GM23338 (cell line): ENCODE results near the gene ATP4B. TPM values are rescaled to one million over a fixed set of nuclear protein-coding genes. Genes with fewer than 3 reads are reported as not detected.

Source experiments
- ATAC-seq: fragments of 200-7000 bp; cut with Tn5 transposase; 3 replicates; pipeline ENCODE4 v1.9.1; 2020
- DNase-seq: peaks from one replicate; pipeline ENCODE4 v3.0.0-alpha.2; 2015; ENCODE audit warnings: low spot score
- H2AFZ ChIP-seq: fragments of 200-600 bp; sonication (generic); 2 replicates; pipeline ENCODE4 v1.8.0; 2016; ENCODE audit warnings: antibody characterized with exemption, mild to moderate bottlenecking, moderate library complexity
- H3F3A ChIP-seq: fragments of 200-600 bp; sonication (generic); replicated peaks from 2 replicates; pipeline ENCODE4 v1.8.0; 2017; ENCODE audit warnings: antibody characterized with exemption, mixed run types, low read depth
- H3K27ac ChIP-seq: fragments of 200-600 bp; sonication (generic); 2 replicates; pipeline ENCODE4 v1.6.1; 2016; ENCODE audit warnings: low read depth
- H3K27me3 ChIP-seq: fragments of 200-600 bp; sonication (generic); 2 replicates; pipeline ENCODE4 v1.8.0; 2016; ENCODE audit warnings: mild to moderate bottlenecking, mixed run types, moderate library complexity; ENCODE audit not compliant: insufficient read depth
- H3K36me3 ChIP-seq: fragments of 200-600 bp; sonication (generic); 2 replicates; pipeline ENCODE4 v1.8.0; 2016; ENCODE audit warnings: mild to moderate bottlenecking; ENCODE audit not compliant: insufficient read depth
- H3K4me1 ChIP-seq: fragments of 200-600 bp; sonication (generic); 2 replicates; pipeline ENCODE4 v1.8.0; 2016; ENCODE audit warnings: mild to moderate bottlenecking, moderate library complexity; ENCODE audit not compliant: insufficient read depth
- H3K4me2 ChIP-seq: fragments of 200-600 bp; sonication (generic); 2 replicates; pipeline ENCODE4 v1.7.1; 2017; ENCODE audit warnings: mixed run types
- H3K4me3 ChIP-seq: fragments of 200-600 bp; sonication (generic); 2 replicates; pipeline ENCODE4 v1.6.1; 2016; ENCODE audit warnings: mixed run types
- H3K79me2 ChIP-seq: fragments of 200-600 bp; sonication (generic); replicated peaks from 2 replicates; pipeline ENCODE4 v1.8.0; 2017; ENCODE audit warnings: mild to moderate bottlenecking; ENCODE audit not compliant: insufficient read depth
- H3K9me2 ChIP-seq: fragments of 200-600 bp; sonication (generic); 2 replicates; pipeline ENCODE4 v1.8.0; 2017; ENCODE audit not compliant: insufficient read depth
- H4K20me1 ChIP-seq: fragments of 200-600 bp; sonication (generic); replicated peaks from 2 replicates; pipeline ENCODE4 v1.8.0; 2017; ENCODE audit warnings: mild to moderate bottlenecking; ENCODE audit not compliant: insufficient read depth
- H3K27ac Mint-ChIP-seq: 2 replicates; pipeline ENCODE4 v1.8.0; 2020; ENCODE audit warnings: inconsistent platforms, mild to moderate bottlenecking, moderate library complexity, mixed read lengths
- H3K27me3 Mint-ChIP-seq: 3 replicates; pipeline ENCODE4 v1.8.0; 2022; ENCODE audit warnings: low read depth, mild to moderate bottlenecking, moderate library complexity, mixed read lengths, inconsistent platforms; ENCODE audit not compliant: insufficient read depth, poor library complexity
- H3K36me3 Mint-ChIP-seq: 3 replicates; pipeline ENCODE4 v1.8.0; 2021; ENCODE audit warnings: low read depth, mild to moderate bottlenecking, inconsistent platforms, moderate library complexity, mixed read lengths
- H3K4me1 Mint-ChIP-seq: 3 replicates; pipeline ENCODE4 v1.8.0; 2020; ENCODE audit warnings: mild to moderate bottlenecking, inconsistent platforms, mixed read lengths
- H3K4me3 Mint-ChIP-seq: 3 replicates; pipeline ENCODE4 v1.8.0; 2021; ENCODE audit warnings: moderate library complexity, mild to moderate bottlenecking, inconsistent platforms, mixed read lengths
- H3K9me3 Mint-ChIP-seq: 3 replicates; pipeline ENCODE4 v1.8.0; 2020; ENCODE audit warnings: moderate library complexity, mild to moderate bottlenecking, inconsistent platforms, mixed read lengths
- CREB1 ChIP-seq: fragments of 250-450 bp; sonication (Bioruptor Pico); IDR thresholded peaks from 2 replicates; pipeline ENCODE4 v1.5.0; 2020; ENCODE audit warnings: low read depth, mild to moderate bottlenecking, moderate library complexity
- EZH2 ChIP-seq: fragments of 200-600 bp; sonication (generic); IDR thresholded peaks from one replicate; pipeline ENCODE4 v1.8.0; 2017; ENCODE audit warnings: antibody characterized with exemption, mild to moderate bottlenecking, low read depth; ENCODE audit not compliant: unreplicated experiment
- EZH2phosphoT487 ChIP-seq: fragments of 200-600 bp; sonication (generic); IDR thresholded peaks from one replicate; pipeline ENCODE4 v1.8.1; 2018; ENCODE audit warnings: antibody characterized with exemption; ENCODE audit not compliant: unreplicated experiment
- JUNB ChIP-seq: IDR thresholded peaks from one replicate; pipeline ENCODE4 v1.6.1; 2016; ENCODE audit warnings: antibody characterized with exemption; ENCODE audit not compliant: unreplicated experiment
- NANOG ChIP-seq: IDR thresholded peaks from 2 replicates; pipeline ENCODE4 v1.6.1; 2016; ENCODE audit warnings: antibody characterized with exemption, borderline replicate concordance
- POLR2AphosphoS5 ChIP-seq: IDR thresholded peaks from 2 replicates; pipeline ENCODE4 v1.6.1; 2016; ENCODE audit warnings: antibody characterized with exemption, low read depth
- REST ChIP-seq: IDR thresholded peaks from one replicate; pipeline ENCODE4 v1.6.1; 2018; ENCODE audit warnings: antibody characterized with exemption; ENCODE audit not compliant: unreplicated experiment
- STAT1 ChIP-seq: IDR thresholded peaks from one replicate; pipeline ENCODE4 v1.6.1; 2016; ENCODE audit warnings: antibody characterized with exemption; ENCODE audit not compliant: unreplicated experiment
- ZNF114 ChIP-seq: fragments of 250-450 bp; sonication (Bioruptor Pico); IDR thresholded peaks from 2 replicates; pipeline ENCODE4 v1.5.0; 2020; ENCODE audit warnings: mild to moderate bottlenecking, moderate library complexity
- ZNF331 ChIP-seq: fragments of 250-450 bp; sonication (Bioruptor Pico); IDR thresholded peaks from 2 replicates; pipeline ENCODE4 v1.5.0; 2020; ENCODE audit warnings: low read depth, mild to moderate bottlenecking, moderate library complexity
- polyA plus RNA-seq: library from polyadenylated mRNA; unstranded; fragments of >200 nt; fragmentation: Nextera tagmentation; extraction: Ambion mirVana; gene quantifications from 2 replicates; pipeline ENCODE4 v1.2.1, GENCODE V29; 2016
- total RNA-seq: library from RNA; depleted of rRNA; stranded (reverse); fragments of >200 nt; shearing (Covaris generic); gene quantifications from 2 replicates; pipeline ENCODE4 v1.2.3, GENCODE V29; 2014
- TF ChIP-seq, protein P1 (sequence below), 2 experiments: fragments of 200-600 bp in 1 of 2; sonication (generic) in 1 of 2; conservative IDR thresholded peaks; 2 replicates each; pipeline versions ENCODE4 v1.5.1 to v1.6.1; 2016 to 2017; ENCODE audit warnings: antibody characterized with exemption in 2 of 2, low read depth in 2 of 2, mild to moderate bottlenecking in 2 of 2, moderate library complexity in 1 of 2
- TF ChIP-seq, protein P2 (sequence below): fragments of 250-450 bp; sonication (Bioruptor Pico); IDR thresholded peaks from 2 replicates; pipeline ENCODE4 v1.5.0; 2020; ENCODE audit warnings: mild to moderate bottlenecking, moderate library complexity
- TF ChIP-seq, protein P3 (sequence below): IDR thresholded peaks from 2 replicates; pipeline ENCODE4 v1.6.1; 2016; ENCODE audit warnings: antibody characterized with exemption

Gene ATP4B
- total and polyA plus RNA-seq, 2 experiments from 2014 or later: not detected

DNA sequence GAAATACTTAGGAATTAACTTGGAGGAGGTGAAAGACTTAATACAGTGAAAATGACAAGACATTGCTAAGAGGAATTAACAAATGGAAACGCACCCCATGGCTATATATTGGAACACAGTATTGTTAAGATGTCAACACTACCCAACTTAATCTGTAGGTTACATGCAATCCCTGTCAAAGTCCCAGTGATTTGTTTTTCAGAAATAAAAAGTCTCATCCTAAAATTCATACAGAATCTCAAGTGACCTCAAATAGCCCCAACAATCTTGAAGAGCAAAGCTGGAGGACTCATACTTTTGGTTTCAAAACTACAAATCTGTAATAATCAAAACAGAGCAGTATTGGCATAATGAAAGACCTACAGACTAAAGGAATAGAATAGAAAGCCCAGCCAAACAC lies 13.2 kb downstream of the ATP4B start:
- H3K27ac Mint-ChIP-seq: no peak overlapping the region
- Histone ChIP-seq H3F3A (no peaks in the 10 kb centered on the region), H3K36me3 (peaks cover 10% of the 10 kb centered on the region), H3K4me1 (no peaks in the 10 kb centered on the region), H2AFZ (no peak overlapping the region), H3K79me2 (no peaks in the 10 kb centered on the region), H3K4me2 (no peak overlapping the region), H3K4me3 (no peak overlapping the region), H3K27me3 (no peaks in the 10 kb centered on the region), H3K9me2 (no peaks in the 10 kb centered on the region), H4K20me1 (no peaks in the 10 kb centered on the region), H3K27ac (no peak overlapping the region)
- H3K4me3 Mint-ChIP-seq: no peak overlapping the region
- TF ChIP-seq POLR2AphosphoS5 (no peak), REST (no peak), ZNF331 (CRISPR knock-in tag) (no peak), EZH2 (no peak), ZNF114 (CRISPR knock-in tag) (no peak), JUNB (no peak), CREB1 (CRISPR knock-in tag) (no peak), STAT1 (no peak), EZH2phosphoT487 (no peak), NANOG (no peak)
- TF ChIP-seq, protein P1, sequence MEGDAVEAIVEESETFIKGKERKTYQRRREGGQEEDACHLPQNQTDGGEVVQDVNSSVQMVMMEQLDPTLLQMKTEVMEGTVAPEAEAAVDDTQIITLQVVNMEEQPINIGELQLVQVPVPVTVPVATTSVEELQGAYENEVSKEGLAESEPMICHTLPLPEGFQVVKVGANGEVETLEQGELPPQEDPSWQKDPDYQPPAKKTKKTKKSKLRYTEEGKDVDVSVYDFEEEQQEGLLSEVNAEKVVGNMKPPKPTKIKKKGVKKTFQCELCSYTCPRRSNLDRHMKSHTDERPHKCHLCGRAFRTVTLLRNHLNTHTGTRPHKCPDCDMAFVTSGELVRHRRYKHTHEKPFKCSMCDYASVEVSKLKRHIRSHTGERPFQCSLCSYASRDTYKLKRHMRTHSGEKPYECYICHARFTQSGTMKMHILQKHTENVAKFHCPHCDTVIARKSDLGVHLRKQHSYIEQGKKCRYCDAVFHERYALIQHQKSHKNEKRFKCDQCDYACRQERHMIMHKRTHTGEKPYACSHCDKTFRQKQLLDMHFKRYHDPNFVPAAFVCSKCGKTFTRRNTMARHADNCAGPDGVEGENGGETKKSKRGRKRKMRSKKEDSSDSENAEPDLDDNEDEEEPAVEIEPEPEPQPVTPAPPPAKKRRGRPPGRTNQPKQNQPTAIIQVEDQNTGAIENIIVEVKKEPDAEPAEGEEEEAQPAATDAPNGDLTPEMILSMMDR (conservative IDR thresholded peaks at IDR 0.05; ENCODE audit: low read depth in 2 of 2): no peak
- TF ChIP-seq, protein P2, sequence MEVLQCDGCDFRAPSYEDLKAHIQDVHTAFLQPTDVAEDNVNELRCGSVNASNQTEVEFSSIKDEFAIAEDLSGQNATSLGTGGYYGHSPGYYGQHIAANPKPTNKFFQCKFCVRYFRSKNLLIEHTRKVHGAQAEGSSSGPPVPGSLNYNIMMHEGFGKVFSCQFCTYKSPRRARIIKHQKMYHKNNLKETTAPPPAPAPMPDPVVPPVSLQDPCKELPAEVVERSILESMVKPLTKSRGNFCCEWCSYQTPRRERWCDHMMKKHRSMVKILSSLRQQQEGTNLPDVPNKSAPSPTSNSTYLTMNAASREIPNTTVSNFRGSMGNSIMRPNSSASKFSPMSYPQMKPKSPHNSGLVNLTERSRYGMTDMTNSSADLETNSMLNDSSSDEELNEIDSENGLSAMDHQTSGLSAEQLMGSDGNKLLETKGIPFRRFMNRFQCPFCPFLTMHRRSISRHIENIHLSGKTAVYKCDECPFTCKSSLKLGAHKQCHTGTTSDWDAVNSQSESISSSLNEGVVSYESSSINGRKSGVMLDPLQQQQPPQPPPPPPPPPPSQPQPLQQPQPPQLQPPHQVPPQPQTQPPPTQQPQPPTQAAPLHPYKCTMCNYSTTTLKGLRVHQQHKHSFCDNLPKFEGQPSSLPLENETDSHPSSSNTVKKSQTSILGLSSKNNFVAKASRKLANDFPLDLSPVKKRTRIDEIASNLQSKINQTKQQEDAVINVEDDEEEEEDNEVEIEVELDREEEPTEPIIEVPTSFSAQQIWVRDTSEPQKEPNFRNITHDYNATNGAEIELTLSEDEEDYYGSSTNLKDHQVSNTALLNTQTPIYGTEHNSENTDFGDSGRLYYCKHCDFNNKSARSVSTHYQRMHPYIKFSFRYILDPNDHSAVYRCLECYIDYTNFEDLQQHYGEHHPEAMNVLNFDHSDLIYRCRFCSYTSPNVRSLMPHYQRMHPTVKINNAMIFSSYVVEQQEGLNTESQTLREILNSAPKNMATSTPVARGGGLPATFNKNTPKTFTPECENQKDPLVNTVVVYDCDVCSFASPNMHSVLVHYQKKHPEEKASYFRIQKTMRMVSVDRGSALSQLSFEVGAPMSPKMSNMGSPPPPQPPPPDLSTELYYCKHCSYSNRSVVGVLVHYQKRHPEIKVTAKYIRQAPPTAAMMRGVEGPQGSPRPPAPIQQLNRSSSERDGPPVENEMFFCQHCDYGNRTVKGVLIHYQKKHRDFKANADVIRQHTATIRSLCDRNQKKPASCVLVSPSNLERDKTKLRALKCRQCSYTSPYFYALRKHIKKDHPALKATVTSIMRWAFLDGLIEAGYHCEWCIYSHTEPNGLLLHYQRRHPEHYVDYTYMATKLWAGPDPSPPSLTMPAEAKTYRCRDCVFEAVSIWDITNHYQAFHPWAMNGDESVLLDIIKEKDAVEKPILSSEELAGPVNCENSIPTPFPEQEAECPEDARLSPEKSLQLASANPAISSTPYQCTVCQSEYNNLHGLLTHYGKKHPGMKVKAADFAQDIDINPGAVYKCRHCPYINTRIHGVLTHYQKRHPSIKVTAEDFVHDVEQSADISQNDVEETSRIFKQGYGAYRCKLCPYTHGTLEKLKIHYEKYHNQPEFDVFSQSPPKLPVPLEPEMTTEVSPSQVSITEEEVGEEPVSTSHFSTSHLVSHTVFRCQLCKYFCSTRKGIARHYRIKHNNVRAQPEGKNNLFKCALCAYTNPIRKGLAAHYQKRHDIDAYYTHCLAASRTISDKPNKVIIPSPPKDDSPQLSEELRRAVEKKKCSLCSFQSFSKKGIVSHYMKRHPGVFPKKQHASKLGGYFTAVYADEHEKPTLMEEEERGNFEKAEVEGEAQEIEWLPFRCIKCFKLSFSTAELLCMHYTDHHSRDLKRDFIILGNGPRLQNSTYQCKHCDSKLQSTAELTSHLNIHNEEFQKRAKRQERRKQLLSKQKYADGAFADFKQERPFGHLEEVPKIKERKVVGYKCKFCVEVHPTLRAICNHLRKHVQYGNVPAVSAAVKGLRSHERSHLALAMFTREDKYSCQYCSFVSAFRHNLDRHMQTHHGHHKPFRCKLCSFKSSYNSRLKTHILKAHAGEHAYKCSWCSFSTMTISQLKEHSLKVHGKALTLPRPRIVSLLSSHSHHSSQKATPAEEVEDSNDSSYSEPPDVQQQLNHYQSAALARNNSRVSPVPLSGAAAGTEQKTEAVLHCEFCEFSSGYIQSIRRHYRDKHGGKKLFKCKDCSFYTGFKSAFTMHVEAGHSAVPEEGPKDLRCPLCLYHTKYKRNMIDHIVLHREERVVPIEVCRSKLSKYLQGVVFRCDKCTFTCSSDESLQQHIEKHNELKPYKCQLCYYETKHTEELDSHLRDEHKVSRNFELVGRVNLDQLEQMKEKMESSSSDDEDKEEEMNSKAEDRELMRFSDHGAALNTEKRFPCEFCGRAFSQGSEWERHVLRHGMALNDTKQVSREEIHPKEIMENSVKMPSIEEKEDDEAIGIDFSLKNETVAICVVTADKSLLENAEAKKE (CRISPR knock-in tag): no peak
- TF ChIP-seq, protein P3, sequence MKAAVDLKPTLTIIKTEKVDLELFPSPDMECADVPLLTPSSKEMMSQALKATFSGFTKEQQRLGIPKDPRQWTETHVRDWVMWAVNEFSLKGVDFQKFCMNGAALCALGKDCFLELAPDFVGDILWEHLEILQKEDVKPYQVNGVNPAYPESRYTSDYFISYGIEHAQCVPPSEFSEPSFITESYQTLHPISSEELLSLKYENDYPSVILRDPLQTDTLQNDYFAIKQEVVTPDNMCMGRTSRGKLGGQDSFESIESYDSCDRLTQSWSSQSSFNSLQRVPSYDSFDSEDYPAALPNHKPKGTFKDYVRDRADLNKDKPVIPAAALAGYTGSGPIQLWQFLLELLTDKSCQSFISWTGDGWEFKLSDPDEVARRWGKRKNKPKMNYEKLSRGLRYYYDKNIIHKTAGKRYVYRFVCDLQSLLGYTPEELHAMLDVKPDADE: no peak
- no peak for ATAC-seq
- peaks cover 52% of the 10 kb centered on the region for H3K36me3 Mint-ChIP-seq
- peaks cover 30% of the 10 kb centered on the region; the same call in 2 of the 3 replicates for H3K9me3 Mint-ChIP-seq
- no peak for DNase-seq
- H3K27me3 Mint-ChIP-seq: peaks cover 8% of the 10 kb centered on the region
- peaks cover 7% of the 10 kb centered on the region; the same call in 2 of the 3 replicates for H3K4me1 Mint-ChIP-seq
